ENCODE results near the gene CIT.

GRCh38 chr12:119642986-119643385, 234.1 kb downstream of the CIT start:
- TF ChIP-seq CTCF (conservative IDR thresholded peaks at IDR 0.05; ENCODE audit: low read length): peak; percentile 66
- no peak for TF ChIP-seq EZH2phosphoT487 (IDR thresholded peaks at IDR 0.05; ENCODE audit: borderline replicate concordance)
